IPS-18c (cell line): Measurements from ENCODE around the gene PDZRN4.

Experiments
- H3K4me3 ChIP-seq: 2 replicates; pipeline ENCODE4 v1.7.0; 2013; ENCODE audit warnings: low read depth, mild to moderate bottlenecking, low read length, moderate library complexity; ENCODE audit not compliant: insufficient read depth
- H3K9me3 ChIP-seq: one replicate; pipeline ENCODE4 v1.6.1; 2013; ENCODE audit warnings: mild to moderate bottlenecking, low read length, moderate library complexity; ENCODE audit not compliant: control insufficient read depth, insufficient read depth

PDZRN4 gene

GRCh38 chr12:41205070-41205709, 17.1 kb downstream of the PDZRN4 start:
- no peak overlapping the region for H3K4me3 ChIP-seq

GRCh38 chr12:41206298-41206697, 18.2 kb downstream of the PDZRN4 start:
- Histone ChIP-seq H3K9me3 (no peaks in the 10 kb centered on the region), H3K4me3 (no peak overlapping the region)

More at GRCh38 chr12:41205070-41205709, 17.1 kb downstream of the PDZRN4 start:
- no peaks in the 10 kb centered on the region for H3K9me3 ChIP-seq

GRCh38 chr12:41211448-41211847, 23.3 kb downstream of the PDZRN4 start:
- Histone ChIP-seq H3K4me3 (no peak overlapping the region), H3K9me3 (no peaks in the 10 kb centered on the region)

GRCh38 chr12:41212625-41213024, 24.5 kb downstream of the PDZRN4 start:
- Histone ChIP-seq H3K9me3 (no peaks in the 10 kb centered on the region), H3K4me3 (no peak overlapping the region)

GRCh38 chr12:41213107-41213506, 25.0 kb downstream of the PDZRN4 start:
- Histone ChIP-seq H3K9me3 (no peaks in the 10 kb centered on the region), H3K4me3 (no peak overlapping the region)

- no peak overlapping the region for H3K4me3 ChIP-seq
- no peaks in the 10 kb centered on the region for H3K9me3 ChIP-seq
Observed at GRCh38 chr12:41213648-41214047, 25.5 kb downstream of the PDZRN4 start.

GRCh38 chr12:41217727-41218126, 29.6 kb downstream of the PDZRN4 start:
- H3K4me3 ChIP-seq, result no peak overlapping the region

GRCh38 chr12:41220931-41221330, 32.8 kb downstream of the PDZRN4 start:
- H3K9me3 ChIP-seq, result no peaks in the 10 kb centered on the region
- no peak overlapping the region for H3K4me3 ChIP-seq

More at GRCh38 chr12:41217727-41218126, 29.6 kb downstream of the PDZRN4 start:
- no peaks in the 10 kb centered on the region for H3K9me3 ChIP-seq

- H3K4me3 ChIP-seq, result no peak overlapping the region
Observed at GRCh38 chr12:41221491-41221890, 33.4 kb downstream of the PDZRN4 start.

GRCh38 chr12:41223600-41223999, 35.5 kb downstream of the PDZRN4 start:
- H3K9me3 ChIP-seq, result no peaks in the 10 kb centered on the region
- H3K4me3 ChIP-seq, result no peak overlapping the region

More at GRCh38 chr12:41221491-41221890, 33.4 kb downstream of the PDZRN4 start:
- H3K9me3 ChIP-seq, result no peaks in the 10 kb centered on the region

- H3K9me3 ChIP-seq, result no peaks in the 10 kb centered on the region
- H3K4me3 ChIP-seq, result no peak overlapping the region
Observed at GRCh38 chr12:41224066-41224465, 35.9 kb downstream of the PDZRN4 start.

- H3K9me3 ChIP-seq, result no peaks in the 10 kb centered on the region
- H3K4me3 ChIP-seq, result no peak overlapping the region
Observed at GRCh38 chr12:41225179-41225578, 37.1 kb downstream of the PDZRN4 start.

GRCh38 chr12:41228066-41228820, 40.1 kb downstream of the PDZRN4 start:
- H3K9me3 ChIP-seq, result no peaks in the 10 kb centered on the region
- H3K4me3 ChIP-seq, result no peak overlapping the region

GRCh38 chr12:41230756-41231155, 42.6 kb downstream of the PDZRN4 start:
- H3K9me3 ChIP-seq, result no peaks in the 10 kb centered on the region
- H3K4me3 ChIP-seq, result no peak overlapping the region

- H3K9me3 ChIP-seq, result no peaks in the 10 kb centered on the region
Observed at GRCh38 chr12:41234692-41235091, 46.6 kb downstream of the PDZRN4 start.

GRCh38 chr12:41242603-41243002, 54.5 kb downstream of the PDZRN4 start:
- H3K4me3 ChIP-seq, result no peak overlapping the region
- no peaks in the 10 kb centered on the region for H3K9me3 ChIP-seq

More at GRCh38 chr12:41234692-41235091, 46.6 kb downstream of the PDZRN4 start:
- H3K4me3 ChIP-seq, result no peak overlapping the region

GRCh38 chr12:41248391-41248790, 60.3 kb downstream of the PDZRN4 start:
- no peak overlapping the region for H3K4me3 ChIP-seq
- H3K9me3 ChIP-seq, result no peaks in the 10 kb centered on the region

- Histone ChIP-seq H3K9me3 (no peaks in the 10 kb centered on the region), H3K4me3 (no peak overlapping the region)
Observed at GRCh38 chr12:41250748-41251147, 62.6 kb downstream of the PDZRN4 start.
